Memory B cell (primary cell): ENCODE results near the gene COL4A2.
"Not testable (repeated sequence)": the region's sequence is repeated elsewhere in the genome, so short reads cannot be mapped to it uniquely, and the experiment has no call there.

Source experiments
- ATAC-seq: fragments of 150-1000 bp; cut with Tn5 transposase; 2 replicates; pipeline ENCODE4 v1.10.0; 2021; ENCODE audit warnings: low read depth, mild to moderate bottlenecking, moderate library complexity
- DNase-seq, 2 donors: peaks; one replicate each; pipeline ENCODE4 v3.0.0; 2022; ENCODE audit warnings: low spot score in 2 of 2
- H3K27ac Mint-ChIP-seq: one replicate; pipeline ENCODE4 v1.8.0; 2022; ENCODE audit warnings: mild to moderate bottlenecking, moderate library complexity, mixed read lengths
- H3K27me3 Mint-ChIP-seq: one replicate; pipeline ENCODE4 v1.8.0; 2022; ENCODE audit warnings: mixed read lengths
- H3K36me3 Mint-ChIP-seq: one replicate; pipeline ENCODE4 v1.8.0; 2022; ENCODE audit warnings: mild to moderate bottlenecking, mixed read lengths
- H3K4me1 Mint-ChIP-seq: one replicate; pipeline ENCODE4 v1.8.0; 2022; ENCODE audit warnings: mixed read lengths
- H3K4me3 Mint-ChIP-seq: one replicate; pipeline ENCODE4 v1.8.0; 2022; ENCODE audit warnings: mild to moderate bottlenecking, moderate library complexity, mixed read lengths
- H3K9me3 Mint-ChIP-seq: one replicate; pipeline ENCODE4 v1.8.0; 2022; ENCODE audit warnings: mixed read lengths

Gene COL4A2

GRCh38 chr13:110312339-110313031 lies 5.4 kb downstream of the COL4A2 start:
- no peak for ATAC-seq
- DNase-seq: no peak
- H3K27me3 Mint-ChIP-seq: peaks cover 18% of the 10 kb centered on the region

GRCh38 chr13:110313261-110313660 lies 6.2 kb downstream of the COL4A2 start:
- not testable (repeated sequence) for DNase-seq, H3K9me3 Mint-ChIP-seq, H3K27ac Mint-ChIP-seq, ATAC-seq, H3K36me3 Mint-ChIP-seq, H3K4me3 Mint-ChIP-seq, H3K4me1 Mint-ChIP-seq
- peaks cover 14% of the 10 kb centered on the region for H3K27me3 Mint-ChIP-seq

More at GRCh38 chr13:110312339-110313031, 5.4 kb downstream of the COL4A2 start:
- Mint-ChIP-seq H3K27ac (no peak overlapping the region), H3K9me3 (no peaks in the 10 kb centered on the region), H3K4me3 (no peak overlapping the region), H3K36me3 (no peaks in the 10 kb centered on the region), H3K4me1 (peaks cover 2% of the 10 kb centered on the region)

GRCh38 chr13:110313733-110314132 lies 6.6 kb downstream of the COL4A2 start:
- not testable (repeated sequence) for H3K4me1 Mint-ChIP-seq, H3K9me3 Mint-ChIP-seq, ATAC-seq, H3K4me3 Mint-ChIP-seq, H3K36me3 Mint-ChIP-seq, DNase-seq, H3K27ac Mint-ChIP-seq
- H3K27me3 Mint-ChIP-seq: peaks cover 13% of the 10 kb centered on the region

- Mint-ChIP-seq H3K9me3 (no peaks in the 10 kb centered on the region), H3K27me3 (peaks cover 13% of the 10 kb centered on the region), H3K4me3 (no peak overlapping the region), H3K36me3 (no peaks in the 10 kb centered on the region), H3K27ac (no peak overlapping the region), H3K4me1 (no peaks in the 10 kb centered on the region)
- ATAC-seq: no peak
- no peak for DNase-seq
These were observed 7.6 kb downstream of the COL4A2 start for GRCh38 chr13:110314516-110315245.

- H3K4me1 Mint-ChIP-seq: no peaks in the 10 kb centered on the region
These were observed 9.1 kb downstream of the COL4A2 start for GRCh38 chr13:110316196-110316595.

GRCh38 chr13:110317093-110317492 lies 10.0 kb downstream of the COL4A2 start:
- ATAC-seq: no peak
- Mint-ChIP-seq H3K9me3 (peaks cover 3% of the 10 kb centered on the region), H3K36me3 (no peaks in the 10 kb centered on the region), H3K27ac (no peak overlapping the region), H3K4me3 (no peak overlapping the region), H3K4me1 (no peaks in the 10 kb centered on the region), H3K27me3 (peaks cover 10% of the 10 kb centered on the region)
- DNase-seq: no peak

More at GRCh38 chr13:110316196-110316595, 9.1 kb downstream of the COL4A2 start:
- peaks cover 7% of the 10 kb centered on the region for H3K27me3 Mint-ChIP-seq
- ATAC-seq: no peak
- H3K9me3 Mint-ChIP-seq: no peaks in the 10 kb centered on the region
- no peak overlapping the region for H3K27ac Mint-ChIP-seq
- no peak overlapping the region for H3K4me3 Mint-ChIP-seq
- no peaks in the 10 kb centered on the region for H3K36me3 Mint-ChIP-seq
- DNase-seq: no peak

GRCh38 chr13:110317496-110318195 lies 10.6 kb downstream of the COL4A2 start:
- Mint-ChIP-seq H3K36me3 (no peaks in the 10 kb centered on the region), H3K9me3 (peaks cover 3% of the 10 kb centered on the region), H3K4me1 (no peaks in the 10 kb centered on the region), H3K27ac (no peak overlapping the region), H3K4me3 (no peak overlapping the region), H3K27me3 (peaks cover 12% of the 10 kb centered on the region)
- DNase-seq (no peak), ATAC-seq (no peak)

- no peaks in the 10 kb centered on the region for H3K36me3 Mint-ChIP-seq
- peaks cover 3% of the 10 kb centered on the region for H3K9me3 Mint-ChIP-seq
- H3K27me3 Mint-ChIP-seq: peaks cover 12% of the 10 kb centered on the region
- no peaks in the 10 kb centered on the region for H3K4me1 Mint-ChIP-seq
- no peak overlapping the region for H3K27ac Mint-ChIP-seq
- H3K4me3 Mint-ChIP-seq: no peak overlapping the region
- ATAC-seq (no peak), DNase-seq (no peak)
These were observed 11.8 kb downstream of the COL4A2 start for GRCh38 chr13:110318920-110319319.

- no peak overlapping the region for H3K4me3 Mint-ChIP-seq
These were observed 12.3 kb downstream of the COL4A2 start for GRCh38 chr13:110319397-110319773.

GRCh38 chr13:110319774-110320509 lies 12.9 kb downstream of the COL4A2 start:
- Mint-ChIP-seq H3K4me3 (no peak overlapping the region), H3K4me1 (no peaks in the 10 kb centered on the region), H3K27ac (no peak overlapping the region), H3K36me3 (no peaks in the 10 kb centered on the region), H3K9me3 (peaks cover 3% of the 10 kb centered on the region), H3K27me3 (peaks cover 15% of the 10 kb centered on the region)
- DNase-seq (no peak), ATAC-seq (no peak)

More at GRCh38 chr13:110319397-110319773, 12.3 kb downstream of the COL4A2 start:
- ATAC-seq: no peak
- H3K27me3 Mint-ChIP-seq: peaks cover 13% of the 10 kb centered on the region
- H3K4me1 Mint-ChIP-seq: no peaks in the 10 kb centered on the region
- H3K36me3 Mint-ChIP-seq: no peaks in the 10 kb centered on the region
- no peak for DNase-seq
- H3K9me3 Mint-ChIP-seq: peaks cover 3% of the 10 kb centered on the region
- no peak overlapping the region for H3K27ac Mint-ChIP-seq

- H3K27ac Mint-ChIP-seq: no peak overlapping the region
- no peak overlapping the region for H3K4me3 Mint-ChIP-seq
- ATAC-seq: no peak
- no peaks in the 10 kb centered on the region for H3K4me1 Mint-ChIP-seq
- H3K9me3 Mint-ChIP-seq: peaks cover 3% of the 10 kb centered on the region
- H3K27me3 Mint-ChIP-seq: peaks cover 16% of the 10 kb centered on the region
- H3K36me3 Mint-ChIP-seq: no peaks in the 10 kb centered on the region
- no peak for DNase-seq
These were observed 13.6 kb downstream of the COL4A2 start for GRCh38 chr13:110320645-110321044.

GRCh38 chr13:110321573-110321972 lies 14.5 kb downstream of the COL4A2 start:
- ATAC-seq, H3K4me3 Mint-ChIP-seq, H3K4me1 Mint-ChIP-seq, H3K27ac Mint-ChIP-seq, H3K9me3 Mint-ChIP-seq, H3K36me3 Mint-ChIP-seq, DNase-seq: not testable (repeated sequence)
- peaks cover 18% of the 10 kb centered on the region for H3K27me3 Mint-ChIP-seq

- no peak overlapping the region for H3K27ac Mint-ChIP-seq
- peaks cover 3% of the 10 kb centered on the region for H3K9me3 Mint-ChIP-seq
- H3K4me3 Mint-ChIP-seq: no peak overlapping the region
- DNase-seq (no peak), ATAC-seq (no peak)
- H3K36me3 Mint-ChIP-seq: no peaks in the 10 kb centered on the region
- no peaks in the 10 kb centered on the region for H3K4me1 Mint-ChIP-seq
- peaks cover 18% of the 10 kb centered on the region for H3K27me3 Mint-ChIP-seq
These were observed 15.2 kb downstream of the COL4A2 start for GRCh38 chr13:110322126-110322827.
